Calu3 (cell line): ENCODE measurements around the gene OR7G1. TPM values are rescaled to one million over a fixed set of nuclear protein-coding genes. Genes with fewer than 3 reads are reported as not detected.

ENCODE experiments used
- BruUV-seq: library from RNA; stranded (reverse); fragments of 400-500 nt; replicated peaks from 2 replicates; lab custom pipeline; 2021; lab: Mats Ljungman, UMichigan
- CTCF ChIA-PET: fragments of 300-600 bp; sonication (Branson Sonifier 250); formaldehyde crosslinking; loops from one replicate; lab custom pipeline; 2022; ENCODE audit warnings: antibody characterized with exemption; lab: Charles Lee
- DNase-seq: peaks from one replicate; pipeline ENCODE4 v3.0.0; 2022
- H3K27ac Mint-ChIP-seq: one replicate; pipeline ENCODE4 v1.8.0; 2022; ENCODE audit warnings: mixed read lengths; ENCODE audit not compliant: unreplicated experiment
- H3K27me3 Mint-ChIP-seq: one replicate; pipeline ENCODE4 v1.8.0; 2022; ENCODE audit warnings: mixed read lengths; ENCODE audit not compliant: unreplicated experiment
- H3K36me3 Mint-ChIP-seq: one replicate; pipeline ENCODE4 v1.8.0; 2022; ENCODE audit warnings: mild to moderate bottlenecking, moderate library complexity, mixed read lengths; ENCODE audit not compliant: insufficient read depth, unreplicated experiment
- H3K4me1 Mint-ChIP-seq: one replicate; pipeline ENCODE4 v1.8.0; 2022; ENCODE audit warnings: mild to moderate bottlenecking, low read depth, mixed read lengths; ENCODE audit not compliant: unreplicated experiment
- H3K4me3 Mint-ChIP-seq: one replicate; pipeline ENCODE4 v1.8.0; 2022; ENCODE audit warnings: mild to moderate bottlenecking, low read depth, moderate library complexity, mixed read lengths; ENCODE audit not compliant: unreplicated experiment
- H3K9me3 Mint-ChIP-seq: one replicate; pipeline ENCODE4 v1.8.0; 2022; ENCODE audit warnings: low read depth, mixed read lengths; ENCODE audit not compliant: unreplicated experiment
- CTCF ChIP-seq: fragments of 200-600 bp; IDR thresholded peaks from one replicate; pipeline ENCODE4 v1.8.0; 2022; ENCODE audit warnings: antibody characterized with exemption; ENCODE audit not compliant: unreplicated experiment
- intact Hi-C: fragments of 100-400 bp; cut with micrococcal nuclease; formaldehyde crosslinking; loops from one replicate; pipeline ENCODE4 v1.10.0; 2022; ENCODE audit not compliant: unreplicated experiment
- total RNA-seq: library from RNA; stranded (reverse); gene quantifications from 2 replicates; pipeline ENCODE4 v1.2.3, GENCODE V29; 2022

Gene OR7G1
- total RNA-seq, 1 experiment from 2014 or later, result not detected

DNA sequence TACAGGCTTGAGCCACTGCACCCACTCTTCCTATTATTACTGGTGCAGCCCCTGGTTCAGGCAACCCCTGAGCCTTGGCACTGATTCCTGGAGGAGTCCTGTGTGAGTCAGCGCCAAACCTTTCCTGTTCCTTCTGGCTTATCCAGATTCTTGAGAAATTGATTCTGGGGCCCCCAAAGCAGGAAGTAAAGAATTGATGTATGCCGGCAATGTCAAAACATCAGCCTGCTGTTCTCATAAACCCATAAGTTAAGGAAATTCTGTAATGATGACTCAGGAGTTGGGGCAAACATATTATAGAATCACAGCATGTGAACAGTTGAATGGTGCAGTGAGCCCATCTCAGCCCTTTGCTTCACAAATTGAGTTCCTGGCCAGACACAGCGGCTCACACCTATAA lies 12.6 kb upstream of the OR7G1 start:
- Mint-ChIP-seq H3K4me1 (no peaks in the 10 kb centered on the region), H3K27me3 (no peaks in the 10 kb centered on the region), H3K9me3 (peaks cover 12% of the 10 kb centered on the region), H3K36me3 (no peaks in the 10 kb centered on the region), H3K27ac (peak overlapping the region; percentile 64), H3K4me3 (no peak overlapping the region)
- no TSS peak for BruUV-seq
- CTCF ChIA-PET, result no interaction called here
- TF ChIP-seq CTCF, result no peak
- DNase-seq, result peak; percentile 72
- intact Hi-C loops, result no loop called here

DNA sequence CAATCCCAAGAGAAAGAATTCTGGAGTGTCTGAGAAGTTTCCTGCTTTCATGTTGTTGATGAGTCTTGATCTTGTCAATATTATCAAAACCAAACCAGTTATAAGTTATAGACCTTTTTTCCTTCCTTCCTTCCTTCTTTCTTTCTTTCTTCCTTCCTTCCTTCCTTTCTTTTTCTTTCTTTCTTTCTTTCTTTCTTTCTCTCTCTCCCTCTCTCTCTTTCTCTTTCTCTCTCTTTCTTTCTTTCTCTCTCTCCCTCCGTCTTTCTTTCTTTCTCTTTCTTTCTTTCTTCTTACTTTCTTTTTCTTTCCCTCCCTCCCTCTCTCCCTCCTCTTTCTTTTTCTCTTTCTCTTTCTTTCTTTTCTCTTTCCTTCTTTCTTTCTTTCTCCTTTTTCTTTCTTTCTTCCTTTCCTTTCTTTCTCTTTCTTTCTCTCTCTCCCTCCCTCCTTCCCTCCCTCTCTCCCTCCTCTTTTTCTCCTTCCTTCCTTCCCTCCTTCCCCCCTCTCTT lies 11.4 kb upstream of the OR7G1 start, which contains the start of gene OR7G3:
Gene OR7G3, minus strand, starts transcription at position 51 of the 506 bp plus-strand sequence. Its CDS starts 0 bp downstream, at position 51.
- H3K4me1 Mint-ChIP-seq, result no peaks in the 10 kb centered on the region
- DNase-seq, result no peak
- CTCF ChIA-PET, result interaction anchor here (0.6 kb wide), 1 partner anchor 9 kb away, joined by 7 read pairs; no protein-coding TSS in a partner anchor
- intact Hi-C loops, result no loop called here
- H3K27ac Mint-ChIP-seq, result peak within 1 kb of the TSS; percentile 56
- no peak within 1 kb of the TSS for H3K4me3 Mint-ChIP-seq
- peaks cover 11% of the 10 kb centered on the region for H3K9me3 Mint-ChIP-seq
- no peaks in the 10 kb centered on the region for H3K27me3 Mint-ChIP-seq
- H3K36me3 Mint-ChIP-seq, result no peaks in the 10 kb centered on the region
- no TSS peak for BruUV-seq
- TF ChIP-seq CTCF, result no peak

DNA sequence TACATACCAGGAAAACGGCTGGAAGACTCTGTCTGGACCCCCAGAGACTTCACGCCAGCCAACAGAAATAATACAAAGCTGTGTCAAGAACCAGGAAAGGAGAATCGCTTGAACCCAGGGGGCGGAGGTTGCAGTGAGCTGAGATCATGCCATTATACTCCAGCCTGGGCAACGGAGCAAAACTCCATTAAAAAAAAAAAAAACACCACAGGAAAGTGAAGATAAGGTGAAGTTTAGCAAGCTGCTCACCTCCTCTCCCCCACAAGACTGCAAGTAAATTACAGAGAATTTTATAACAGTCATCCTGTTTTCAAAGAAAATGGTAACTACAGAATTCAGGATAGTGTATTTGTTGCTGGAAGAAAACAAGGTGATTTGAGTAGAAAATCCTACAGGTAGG lies 984 bp upstream of the OR7G1 start:
- H3K36me3 Mint-ChIP-seq, result no peaks in the 10 kb centered on the region
- H3K27me3 Mint-ChIP-seq, result no peaks in the 10 kb centered on the region
- no peak for TF ChIP-seq CTCF
- intact Hi-C loops, result no loop called here
- CTCF ChIA-PET, result no interaction called here
- H3K4me3 Mint-ChIP-seq, result no peak overlapping the region
- no peak for DNase-seq
- peaks cover 4% of the 10 kb centered on the region for H3K9me3 Mint-ChIP-seq
- no TSS peak for BruUV-seq
- H3K27ac Mint-ChIP-seq, result no peak overlapping the region
- no peaks in the 10 kb centered on the region for H3K4me1 Mint-ChIP-seq

GRCh38 chr19:9109959-9110358 lies 5.6 kb downstream of the OR7G1 start:
- Mint-ChIP-seq H3K27ac (no peak overlapping the region), H3K9me3 (peaks cover 5% of the 10 kb centered on the region), H3K4me1 (peaks cover 7% of the 10 kb centered on the region), H3K4me3 (no peak overlapping the region), H3K36me3 (peaks cover 5% of the 10 kb centered on the region), H3K27me3 (no peaks in the 10 kb centered on the region)
- CTCF ChIA-PET, result interaction anchor here (0.6 kb wide), 1 partner anchor 1013 kb away, joined by 3 read pairs; no protein-coding TSS in a partner anchor
- TF ChIP-seq CTCF, result no peak
- no TSS peak for BruUV-seq
- intact Hi-C loops, result no loop called here
- no peak for DNase-seq
